ENCODE data around the gene SELP. TPM values are rescaled to one million over a fixed set of nuclear protein-coding genes. Genes with fewer than 3 reads are reported as not detected.

The SELP gene
- total RNA-seq, 1 experiment from 2014 or later = not detected

GRCh38 chr1:169610858-169611257 lies 19.1 kb downstream of the SELP start:
- Histone ChIP-seq H3K27ac (no peak overlapping the region), H3K36me3 (ENCODE audit: low read depth) (no peaks in the 10 kb centered on the region), H2AFZ (no peak overlapping the region), H4K20me1 (ENCODE audit: insufficient read depth) (no peaks in the 10 kb centered on the region), H3K4me1 (replicated peaks; ENCODE audit: insufficient read depth) (no peaks in the 10 kb centered on the region), H3K79me2 (ENCODE audit: low read depth) (no peaks in the 10 kb centered on the region), H3K9me2 (ENCODE audit: insufficient read depth) (no peaks in the 10 kb centered on the region), H3K27me3 (ENCODE audit: insufficient read depth, low read depth) (no peaks in the 10 kb centered on the region), H3K4me2 (no peak overlapping the region), H3F3A (ENCODE audit: insufficient read depth, low read depth) (0 out of 2 replicates have a peak, but pooled peaks cover 4% of the 10 kb centered on the region), H3K4me3 (no peak overlapping the region), H3K9me3 (ENCODE audit: insufficient read depth, low read depth) (no peaks in the 10 kb centered on the region; the same call in 1 of the 2 replicates)
- no TSS peak for BruUV-seq (replicated peaks)
- TF ChIP-seq EZH2 (IDR thresholded peaks at IDR 0.05; ENCODE audit: low read depth) = no peak
- no peak for TF ChIP-seq CTCF (conservative IDR thresholded peaks at IDR 0.05)
- DNase-seq = no peak
- intact Hi-C loops (cut with micrococcal nuclease; ENCODE audit: unreplicated experiment) = no loop called here
- ChIA-PET POLR2A (ENCODE audit: unreplicated experiment) (no interaction called here), CTCF (no interaction called here)

- Histone ChIP-seq H3K79me2 (ENCODE audit: low read depth) (no peaks in the 10 kb centered on the region), H3K4me1 (replicated peaks; ENCODE audit: insufficient read depth) (no peaks in the 10 kb centered on the region), H3K36me3 (ENCODE audit: low read depth) (no peaks in the 10 kb centered on the region), H3K4me2 (no peak overlapping the region), H3K9me2 (ENCODE audit: insufficient read depth) (no peaks in the 10 kb centered on the region), H3K27me3 (ENCODE audit: insufficient read depth, low read depth) (no peaks in the 10 kb centered on the region), H3K4me3 (no peak overlapping the region), H2AFZ (no peak overlapping the region), H3F3A (ENCODE audit: insufficient read depth, low read depth) (0 out of 2 replicates have a peak, but pooled peaks cover 4% of the 10 kb centered on the region), H4K20me1 (ENCODE audit: insufficient read depth) (no peaks in the 10 kb centered on the region), H3K27ac (no peak overlapping the region), H3K9me3 (ENCODE audit: insufficient read depth, low read depth) (no peaks in the 10 kb centered on the region; the same call in 1 of the 2 replicates)
- TF ChIP-seq CTCF (conservative IDR thresholded peaks at IDR 0.05) (no peak), EZH2 (IDR thresholded peaks at IDR 0.05; ENCODE audit: low read depth) (no peak)
- intact Hi-C loops (cut with micrococcal nuclease; ENCODE audit: unreplicated experiment) = no loop called here
- POLR2A ChIA-PET (ENCODE audit: unreplicated experiment) = no interaction called here
- DNase-seq = peak in 1 of 2 experiments; percentile 55
- BruUV-seq (replicated peaks) = no TSS peak
- CTCF ChIA-PET = interaction anchor here (0.6 kb wide), 1 partner anchor 1201 kb away, joined by 3 read pairs; no protein-coding TSS in a partner anchor
Measured at GRCh38 chr1:169610108-169610507, 19.8 kb downstream of the SELP start.

DNA sequence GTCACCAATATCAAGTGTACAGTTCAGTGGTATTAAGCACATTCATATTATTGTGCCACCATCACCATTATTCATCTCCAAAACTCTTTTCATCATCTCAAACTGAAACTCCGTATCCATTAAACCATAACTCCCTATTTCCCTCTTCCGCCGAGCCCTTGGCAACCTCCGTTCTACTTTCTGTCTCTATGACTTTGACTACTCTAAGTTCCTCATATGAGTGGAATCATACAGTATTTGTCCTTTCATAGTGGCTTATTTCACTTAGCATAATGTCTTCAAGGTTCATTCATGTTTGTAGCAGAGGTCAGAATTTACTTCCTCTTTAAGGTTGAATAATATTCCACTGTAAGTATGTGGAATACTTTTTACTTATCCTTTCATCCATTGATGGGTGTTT lies 21.7 kb downstream of the SELP start:
- H3K36me3 ChIP-seq (ENCODE audit: low read depth) = no peaks in the 10 kb centered on the region
- no TSS peak for BruUV-seq (replicated peaks)
- no peaks in the 10 kb centered on the region for H4K20me1 ChIP-seq (ENCODE audit: insufficient read depth)
- no peaks in the 10 kb centered on the region for H3K27me3 ChIP-seq (ENCODE audit: insufficient read depth, low read depth)
- H2AFZ ChIP-seq = no peak overlapping the region
- no peak for DNase-seq
- TF ChIP-seq CTCF (conservative IDR thresholded peaks at IDR 0.05) (no peak), EZH2 (IDR thresholded peaks at IDR 0.05; ENCODE audit: low read depth) (no peak)
- H3K27ac ChIP-seq = no peak overlapping the region
- no peak overlapping the region for H3K4me3 ChIP-seq
- H3K4me1 ChIP-seq (replicated peaks; ENCODE audit: insufficient read depth) = no peaks in the 10 kb centered on the region
- POLR2A ChIA-PET (ENCODE audit: unreplicated experiment) = no interaction called here
- no peaks in the 10 kb centered on the region for H3K79me2 ChIP-seq (ENCODE audit: low read depth)
- H3K9me3 ChIP-seq (ENCODE audit: insufficient read depth, low read depth) = no peaks in the 10 kb centered on the region; the same call in 1 of the 2 replicates
- no peaks in the 10 kb centered on the region for H3K9me2 ChIP-seq (ENCODE audit: insufficient read depth)
- H3F3A ChIP-seq (ENCODE audit: insufficient read depth, low read depth) = 0 out of 2 replicates have a peak, but pooled peaks cover 4% of the 10 kb centered on the region
- CTCF ChIA-PET = no interaction called here
- H3K4me2 ChIP-seq = no peak overlapping the region
- intact Hi-C loops (cut with micrococcal nuclease; ENCODE audit: unreplicated experiment) = no loop called here

Data from PC-9 (cell line).